ENCODE results near the gene SRGAP2C. TPM values are rescaled to one million over a fixed set of nuclear protein-coding genes. Genes with fewer than 3 reads are reported as not detected.
"Not testable (repeated sequence)": the region's sequence is repeated elsewhere in the genome, so short reads cannot be mapped to it uniquely, and the experiment has no call there.

Gene SRGAP2C
- total RNA-seq, 1 experiment from 2014 or later: 67.6 TPM

- ChIA-PET POLR2A (no interaction called here), CTCF (no interaction called here)
- Mint-ChIP-seq H3K4me1 (peaks cover 22% of the 10 kb centered on the region), H3K27me3 (ENCODE audit: low read depth) (no peaks in the 10 kb centered on the region), H3K36me3 (no peaks in the 10 kb centered on the region), H3K9me3 (no peaks in the 10 kb centered on the region), H3K27ac (no peak overlapping the region), H3K4me3 (no peak overlapping the region)
- ATAC-seq (no peak), DNase-seq (ENCODE audit: low spot score) (no peak)
- TF ChIP-seq OVOL2 (CRISPR knock-in tag; IDR thresholded peaks at IDR 0.05; ENCODE audit: borderline replicate concordance) (no peak), PRDM15 (CRISPR knock-in tag; IDR thresholded peaks at IDR 0.05) (no peak), TCF7 (CRISPR knock-in tag; IDR thresholded peaks at IDR 0.05; ENCODE audit: low read depth) (no peak)
These were observed 232.6 kb downstream of the SRGAP2C start for GRCh38 chr1:121417325-121417923.

- no peaks in the 10 kb centered on the region for H3K36me3 Mint-ChIP-seq
- peaks cover 32% of the 10 kb centered on the region for H3K4me1 Mint-ChIP-seq
- H3K27me3 Mint-ChIP-seq (ENCODE audit: low read depth): no peaks in the 10 kb centered on the region
- ChIA-PET CTCF (no interaction called here), POLR2A (no interaction called here)
- no peak for TF ChIP-seq ATF2 (CRISPR knock-in tag; IDR thresholded peaks at IDR 0.05; ENCODE audit: borderline replicate concordance, low read depth)
- no peak for TF ChIP-seq MLX (CRISPR knock-in tag; IDR thresholded peaks at IDR 0.05)
- TF ChIP-seq ZNF512 (CRISPR knock-in tag; IDR thresholded peaks at IDR 0.05; ENCODE audit: borderline replicate concordance): peak; percentile 92; the same call in 1 of the 2 replicates
- H3K27ac Mint-ChIP-seq: peak overlapping the region; percentile 78
- ATAC-seq: peak; percentile 44
- peak overlapping the region; percentile 74 for H3K4me3 Mint-ChIP-seq
- peak; percentile 46 for DNase-seq (ENCODE audit: low spot score)
- H3K9me3 Mint-ChIP-seq: no peaks in the 10 kb centered on the region
These were observed 233.7 kb downstream of the SRGAP2C start for GRCh38 chr1:121418369-121419049.

GRCh38 chr1:121419050-121419615 lies 234.4 kb downstream of the SRGAP2C start:
- H3K36me3 Mint-ChIP-seq: not testable (repeated sequence)

GRCh38 chr1:121421490-121421889 lies 236.7 kb downstream of the SRGAP2C start:
- ATAC-seq; H3K36me3 Mint-ChIP-seq; POLR2A ChIA-PET; DNase-seq (ENCODE audit: low spot score); H3K27me3 Mint-ChIP-seq (ENCODE audit: low read depth); H3K27ac Mint-ChIP-seq; H3K9me3 Mint-ChIP-seq; H3K4me3 Mint-ChIP-seq; CTCF ChIA-PET: not testable (repeated sequence)
- peaks cover 32% of the 10 kb centered on the region for H3K4me1 Mint-ChIP-seq

More at GRCh38 chr1:121419050-121419615, 234.4 kb downstream of the SRGAP2C start:
- H3K4me3 Mint-ChIP-seq: peak overlapping the region; percentile 64
- ATAC-seq; POLR2A ChIA-PET; H3K9me3 Mint-ChIP-seq; H3K27me3 Mint-ChIP-seq (ENCODE audit: low read depth); CTCF ChIA-PET; DNase-seq (ENCODE audit: low spot score); H3K27ac Mint-ChIP-seq: not testable (repeated sequence)
- TF ChIP-seq ZNF512 (CRISPR knock-in tag; IDR thresholded peaks at IDR 0.05; ENCODE audit: borderline replicate concordance): 0 out of 2 replicates have a peak, but pooled peaks have one; percentile 59
- H3K4me1 Mint-ChIP-seq: peaks cover 32% of the 10 kb centered on the region

GRCh38 chr1:121423956-121424355 lies 239.2 kb downstream of the SRGAP2C start:
- POLR2A ChIA-PET; H3K27me3 Mint-ChIP-seq (ENCODE audit: low read depth); H3K36me3 Mint-ChIP-seq; DNase-seq (ENCODE audit: low spot score); H3K4me3 Mint-ChIP-seq; H3K27ac Mint-ChIP-seq; ATAC-seq; CTCF ChIA-PET; H3K9me3 Mint-ChIP-seq: not testable (repeated sequence)
- peaks cover 26% of the 10 kb centered on the region for H3K4me1 Mint-ChIP-seq

- POLR2A ChIA-PET; H3K4me1 Mint-ChIP-seq; CTCF ChIA-PET; ATAC-seq; H3K27me3 Mint-ChIP-seq (ENCODE audit: low read depth); H3K36me3 Mint-ChIP-seq; H3K4me3 Mint-ChIP-seq; H3K27ac Mint-ChIP-seq; DNase-seq (ENCODE audit: low spot score); H3K9me3 Mint-ChIP-seq: not testable (repeated sequence)
These were observed 248.7 kb downstream of the SRGAP2C start for GRCh38 chr1:121433517-121433916.

GRCh38 chr1:121438862-121439261 lies 254.1 kb downstream of the SRGAP2C start:
- not testable (repeated sequence) for H3K36me3 Mint-ChIP-seq; ATAC-seq; DNase-seq (ENCODE audit: low spot score)

More at GRCh38 chr1:121438862-121439261, 254.1 kb downstream of the SRGAP2C start:
- H3K4me1 Mint-ChIP-seq; H3K27me3 Mint-ChIP-seq (ENCODE audit: low read depth); POLR2A ChIA-PET; H3K4me3 Mint-ChIP-seq; H3K9me3 Mint-ChIP-seq; CTCF ChIA-PET; H3K27ac Mint-ChIP-seq: not testable (repeated sequence)

Data from WTC11 (cell line).